ENCODE data around the gene SLC35B3.
"Not testable (repeated sequence)": the region's sequence is repeated elsewhere in the genome, so short reads cannot be mapped to it uniquely, and the experiment has no call there.

Gene SLC35B3

GRCh38 chr6:8435093-8435844, at the start of gene SLC35B3:
TSS of gene SLC35B3 (minus strand) at chr6:8435545.
- DNase-seq: peak; percentile 91 to 97

DNA sequence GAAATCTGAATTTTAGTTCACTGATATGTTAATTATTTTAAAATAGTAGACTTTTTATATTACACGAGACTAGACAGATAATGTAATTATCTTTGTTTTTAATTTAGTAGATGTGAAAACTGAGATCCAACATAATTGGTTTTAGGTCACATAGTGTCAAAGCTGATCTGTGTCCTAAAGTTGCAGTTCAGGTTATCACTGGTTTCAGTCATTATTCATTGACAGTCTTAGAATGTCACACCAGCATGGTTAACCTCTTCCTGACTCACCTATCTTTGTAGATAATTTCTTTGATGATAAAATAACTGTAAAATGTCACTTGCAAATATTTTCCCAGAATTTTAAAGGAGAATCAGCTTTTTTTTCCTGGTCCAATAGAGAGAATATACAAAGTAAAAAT, 48.3 kb upstream of the SLC35B3 start:
- DNase-seq: no peak

GRCh38 chr6:8481727-8482126, 46.4 kb upstream of the SLC35B3 start:
- DNase-seq: no peak

DNA sequence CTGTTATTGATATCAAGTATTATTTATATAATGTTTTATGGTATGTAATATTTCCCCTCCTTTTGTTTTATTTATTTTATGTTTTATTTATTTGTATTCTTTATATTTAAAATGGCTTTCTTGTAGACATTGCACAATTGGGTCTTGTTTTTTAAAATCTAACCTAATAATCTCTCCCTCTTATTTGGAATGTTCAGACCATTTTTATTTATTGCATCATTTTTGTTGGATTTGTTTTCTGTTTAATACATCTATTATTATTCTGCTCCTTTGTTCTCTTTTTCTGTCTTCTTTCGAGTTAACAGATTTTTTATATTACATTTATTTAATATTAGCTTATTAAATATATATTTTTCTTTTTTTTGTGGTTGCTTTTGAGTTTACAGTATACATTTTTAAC, 43.1 kb upstream of the SLC35B3 start:
- DNase-seq: no peak

DNA sequence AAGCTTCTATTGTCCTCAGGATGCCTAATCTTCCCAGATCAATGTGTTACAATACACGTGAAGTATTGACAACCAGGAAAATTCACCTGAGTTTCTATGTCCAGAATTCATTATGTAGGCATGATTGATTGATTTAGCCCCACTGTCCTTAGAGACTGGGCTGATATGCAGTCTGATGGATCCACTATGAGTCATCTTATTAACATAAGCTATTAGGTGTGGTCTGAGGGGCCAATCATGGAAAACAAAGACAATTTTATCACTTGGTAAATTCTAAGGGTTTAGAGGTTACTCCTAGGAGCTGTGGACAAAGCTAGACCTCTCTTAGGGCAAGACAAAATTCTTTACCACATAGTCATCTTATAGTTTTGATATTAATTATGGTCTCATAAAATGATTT, 41.3 kb upstream of the SLC35B3 start:
- DNase-seq: no peak

GRCh38 chr6:8468552-8469356, 33.4 kb upstream of the SLC35B3 start:
- DNase-seq: no peak

- DNase-seq: no peak
Observed at GRCh38 chr6:8462694-8463093, 27.3 kb upstream of the SLC35B3 start.

- no peak for DNase-seq
Observed at GRCh38 chr6:8462169-8462568, 26.8 kb upstream of the SLC35B3 start.

- no peak for DNase-seq
Observed at GRCh38 chr6:8446391-8446790, 11.0 kb upstream of the SLC35B3 start.

DNA sequence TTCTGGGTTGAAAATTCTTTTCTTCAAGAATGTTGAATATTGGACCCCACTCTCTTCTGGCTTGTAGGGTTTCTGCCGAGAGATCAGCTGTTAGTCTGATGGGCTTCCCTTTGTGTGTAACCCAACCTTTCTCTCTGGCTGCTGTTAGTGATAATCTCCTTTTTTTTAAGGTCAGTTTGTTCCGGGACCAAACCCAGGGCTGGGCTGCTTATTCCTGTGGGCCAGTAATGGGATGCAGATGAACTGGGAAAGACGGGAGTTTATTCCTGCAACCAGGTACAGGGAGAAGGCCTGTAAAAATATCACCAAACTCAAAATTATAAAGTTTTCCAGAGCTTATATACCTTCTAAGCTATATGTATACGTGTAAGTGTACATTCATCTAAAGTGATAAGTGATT, 10.6 kb upstream of the SLC35B3 start:
- DNase-seq: not testable (repeated sequence)

GRCh38 chr6:8442150-8442549, 6.8 kb upstream of the SLC35B3 start:
- no peak for DNase-seq

DNA sequence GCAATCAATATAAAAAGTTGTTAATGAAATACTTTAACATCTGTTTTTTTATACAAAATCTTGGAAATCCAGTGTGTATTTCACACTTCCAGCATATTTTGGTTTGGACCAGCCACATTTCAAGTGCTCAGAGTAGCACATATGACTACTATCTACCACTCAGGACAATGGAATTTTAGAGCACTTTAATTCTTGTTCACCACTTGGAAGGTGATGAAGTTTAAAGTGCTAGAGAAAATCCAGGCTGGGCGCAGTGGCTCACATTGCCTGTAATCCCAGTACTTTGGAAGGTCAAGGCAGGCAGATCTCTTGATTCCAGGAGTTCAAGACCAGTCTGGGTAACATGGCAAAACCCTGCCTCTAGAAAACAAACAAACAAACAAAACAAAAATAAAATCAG, 6.1 kb upstream of the SLC35B3 start:
- no peak for DNase-seq

GRCh38 chr6:8439601-8440268, 4.4 kb upstream of the SLC35B3 start:
- no peak for DNase-seq

DNA sequence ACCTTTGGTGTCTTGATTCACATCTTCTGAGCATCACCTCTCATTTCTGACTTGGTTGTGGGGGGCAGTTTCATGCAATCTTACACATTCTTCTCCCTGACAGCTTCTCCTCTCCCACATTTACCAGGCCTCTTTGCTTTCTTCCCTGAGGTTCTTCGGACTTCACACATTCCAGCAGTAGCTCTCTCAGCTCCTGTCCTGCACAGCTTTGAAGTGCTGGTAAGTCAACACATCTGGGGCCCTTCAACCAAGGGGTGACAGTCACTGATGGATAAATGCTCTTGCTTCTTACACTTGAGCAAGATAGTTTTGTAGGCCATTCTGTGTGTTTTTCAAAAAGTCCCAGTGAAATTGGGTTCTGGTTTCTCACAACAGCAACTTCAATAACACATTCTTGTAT, 2.5 kb upstream of the SLC35B3 start:
- no peak for DNase-seq

DNA sequence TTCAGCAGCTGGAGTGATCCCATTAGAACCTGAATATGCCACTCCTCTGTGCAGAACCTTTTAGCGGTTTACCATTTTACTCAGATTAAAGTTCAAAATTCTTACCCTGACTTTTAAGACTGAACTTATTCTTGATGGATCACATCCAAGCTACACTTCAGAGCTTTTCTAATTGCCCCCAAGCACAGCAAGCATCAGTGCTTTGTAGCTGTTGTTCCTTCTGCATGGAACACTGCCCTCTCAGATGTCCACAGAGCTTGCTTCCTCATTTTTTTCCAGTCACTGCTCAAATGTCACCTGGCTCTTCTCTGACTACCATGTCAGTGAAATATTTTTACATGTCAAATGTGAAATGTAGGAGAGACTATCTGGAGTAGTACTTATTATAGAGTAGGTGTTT, 1.6 kb upstream of the SLC35B3 start:
- DNase-seq: no peak

GRCh38 chr6:8435845-8436168, 462 bp upstream of the SLC35B3 start:
- DNase-seq: peak in 1 of 2 experiments; percentile 61

DNA sequence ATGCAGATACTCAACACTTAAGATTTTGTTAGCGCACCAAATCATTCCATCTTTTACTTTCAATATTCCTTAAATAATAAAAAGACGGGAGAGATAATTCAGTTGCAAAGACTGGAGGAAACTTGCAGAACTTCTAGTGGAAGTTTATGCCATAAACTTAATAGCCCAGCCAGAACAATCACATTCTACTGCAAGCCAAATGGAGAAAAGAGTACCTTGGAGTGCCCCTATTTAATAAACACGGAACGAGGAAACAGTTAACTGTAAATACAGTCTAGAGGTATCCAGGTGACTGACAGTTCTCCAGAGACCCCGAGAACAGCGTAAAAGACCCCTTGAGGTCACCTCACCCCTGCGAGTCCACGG, 635 bp downstream of the SLC35B3 start:
- no peak for DNase-seq

- DNase-seq: no peak
Observed at GRCh38 chr6:8432614-8433013, 2.7 kb downstream of the SLC35B3 start.

GRCh38 chr6:8429821-8430220, 5.5 kb downstream of the SLC35B3 start:
- DNase-seq: no peak

GRCh38 chr6:8426544-8426943, 8.8 kb downstream of the SLC35B3 start:
- DNase-seq: not testable (repeated sequence)

DNA sequence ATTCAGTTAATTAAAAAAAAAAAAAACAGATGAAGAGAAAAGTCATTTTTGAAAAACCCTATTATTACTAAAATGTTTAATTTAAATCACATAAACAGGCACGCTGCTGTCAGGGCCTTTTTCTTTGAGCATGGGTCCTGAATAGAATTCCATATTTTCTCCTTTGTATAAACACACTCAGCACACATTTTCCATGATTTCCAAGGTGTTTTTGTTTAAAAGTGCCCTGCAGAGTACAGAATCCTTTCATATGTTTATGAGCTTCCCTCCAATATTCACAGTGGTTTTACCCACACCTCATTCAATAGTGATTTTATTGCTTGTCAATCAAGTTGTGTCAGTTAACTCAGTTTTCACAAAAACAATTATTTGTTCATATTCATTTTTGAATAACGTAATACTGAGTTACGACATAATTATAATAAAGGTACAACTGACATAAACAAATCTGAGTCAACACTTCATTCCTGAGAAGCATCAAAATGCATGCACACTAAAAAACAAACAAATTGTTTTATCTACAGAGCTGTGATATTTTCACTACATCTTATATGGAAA, 15.2 kb downstream of the SLC35B3 start:
- DNase-seq: no peak

GRCh38 chr6:8415913-8416312, 19.4 kb downstream of the SLC35B3 start:
- no peak for DNase-seq

- DNase-seq: no peak
Observed at GRCh38 chr6:8415280-8415679, 20.1 kb downstream of the SLC35B3 start.

- DNase-seq: no peak
Observed at GRCh38 chr6:8414844-8415243, 20.5 kb downstream of the SLC35B3 start.

All from NCI-H446 (cell line).